Ovary (tissue), 9 donors: Measurements from ENCODE around the gene MPC1L. TPM values are rescaled to one million over a fixed set of nuclear protein-coding genes. Genes with fewer than 3 reads are reported as not detected.

Experiments
- DNase-seq, 5 donors: peaks; one replicate each; pipeline ENCODE4 v3.0.0-alpha.2; 2019 to 2020
- H3K27ac ChIP-seq, 2 donors: fragments of 200-600 bp; one replicate each; pipeline versions ENCODE4 v1.5.1 to v1.8.0; 2019 to 2022
- H3K27me3 ChIP-seq: fragments of 200-600 bp; one replicate; pipeline ENCODE4 v1.8.0; 2022
- H3K36me3 ChIP-seq: fragments of 200-600 bp; sonication (generic); one replicate; pipeline ENCODE4 v1.5.1; 2019
- H3K4me1 ChIP-seq: one replicate; pipeline ENCODE4 v1.8.1; 2013; ENCODE audit warnings: mild to moderate bottlenecking, moderate library complexity; ENCODE audit not compliant: insufficient read depth
- H3K4me3 ChIP-seq: fragments of 200-600 bp; sonication (generic); one replicate; pipeline ENCODE4 v1.5.1; 2017
- H3K9me3 ChIP-seq, 2 donors: fragments of 200-600 bp in 1 of 2; sonication (generic) in 1 of 2; one replicate each; pipeline versions ENCODE4 v1.5.1 to v1.8.1; 2013 to 2019; ENCODE audit warnings: mild to moderate bottlenecking in 1 of 2, moderate library complexity in 1 of 2
- CTCF ChIP-seq, 3 donors: fragments of 450-650 bp in 2 of 3; fragments of 200-600 bp in 1 of 3; IDR thresholded peaks; one replicate each; pipeline versions ENCODE4 v1.5.1 to v1.8.0; 2016 to 2022; ENCODE audit warnings: antibody characterized with exemption in 3 of 3, mild to moderate bottlenecking in 1 of 3
- EP300 ChIP-seq: sonication (generic); formaldehyde crosslinking; IDR thresholded peaks from one replicate; pipeline ENCODE4 v1.6.1; 2017; ENCODE audit warnings: antibody characterized with exemption
- POLR2A ChIP-seq: fragments of 450-650 bp; IDR thresholded peaks from one replicate; pipeline ENCODE4 v1.6.1; 2017; ENCODE audit warnings: antibody characterized with exemption, mild to moderate bottlenecking, moderate library complexity
- WGBS, 3 donors: extraction: QIAGEN DNeasy Blood & Tissue Kit in 1 of 3; methylation state at CpG; one replicate each; pipeline versions ENCODE4 v1.1.5 to v1.1.7; 2013 to 2017; 5-methylcytosine and 5-hydroxymethylcytosine counted together
- intact Hi-C, 4 donors: fragments of 100-400 bp; cut with DNase I; formaldehyde crosslinking; loops; one replicate each; pipeline versions ENCODE4 v1.11.0 to v1.15.1; 2022 to 2023
- polyA plus RNA-seq, 2 donors: library from polyadenylated mRNA; stranded (reverse); fragments of 200-250 nt in 1 of 2; fragments of 350-450 nt in 1 of 2; fragmentation: Illumina TruSeq in 1 of 2; extraction: RNeasy Lipid Tissue Mini Kit (QIAGEN cat#74804) in 1 of 2; gene quantifications; one replicate each; pipeline ENCODE4 v1.2.3, GENCODE V29; 2013 to 2014
- total RNA-seq, 7 donors: library from RNA; depleted of rRNA in 2 of 7; stranded (reverse); fragments of >200 nt in 2 of 7; fragmentation: NEBNext Ultra II Directional in 3 of 7; extraction: Animal tissue kit (Norgen Biotek cat#: 25700) in 3 of 7; gene quantifications; one replicate each; pipeline versions ENCODE4 v1.1.0 to v1.2.4, GENCODE V29; 2016 to 2023
- donor health status: DM: no; HTN: no; CAD: no; lungs with moderate emphysema.
- donor health status: DM: no; HTN: no; CAD: no.
- donor health status: Bipolar disorder and iron deficiency.
- donor health status: DM: yes; HTN: yes; CAD: no.
- donor health status: DM: no; HTN: no; CAD: no.
- donor health status: DM: yes; HTN: yes; CAD: no.

The MPC1L gene
- total and polyA plus RNA-seq, 9 donors: not detected

GRCh38 chrX:40661489-40661888, 38.3 kb downstream of the MPC1L start:
- intact Hi-C loops: no loop called here
- Histone ChIP-seq H3K4me3 (no peak overlapping the region), H3K27me3 (no peaks in the 10 kb centered on the region), H3K27ac (no peak overlapping the region), H3K4me1 (no peaks in the 10 kb centered on the region), H3K9me3 (no peaks in the 10 kb centered on the region), H3K36me3 (no peaks in the 10 kb centered on the region)
- DNase-seq: no peak
- TF ChIP-seq CTCF (IDR thresholded peaks at IDR 0.05): no peak
- TF ChIP-seq POLR2A: no peak
- TF ChIP-seq EP300: no peak
- 86 to 94% (median 88%) methylated on average over 2 of the region's 2 CpGs for WGBS, 3 donors

GRCh38 chrX:40663078-40663740, 40.0 kb downstream of the MPC1L start:
- no peak overlapping the region for H3K4me3 ChIP-seq
- intact Hi-C loops: no loop called here
- H3K27ac ChIP-seq: no peak overlapping the region
- no peak for TF ChIP-seq CTCF (IDR thresholded peaks at IDR 0.05)
- no peak for TF ChIP-seq EP300
- TF ChIP-seq POLR2A: no peak
- no peaks in the 10 kb centered on the region for H3K36me3 ChIP-seq
- no peaks in the 10 kb centered on the region for H3K9me3 ChIP-seq
- no peaks in the 10 kb centered on the region for H3K4me1 ChIP-seq
- H3K27me3 ChIP-seq: no peaks in the 10 kb centered on the region
- 96 to 97% (median 97%) methylated on average over 3 of the region's 3 CpGs for WGBS, 3 donors
- no peak for DNase-seq

- H3K4me3 ChIP-seq: no peak overlapping the region
- 44 to 51% (median 45%) methylated on average over 6 of the region's 6 CpGs for WGBS, 3 donors
- H3K27ac ChIP-seq: no peak overlapping the region
- no peak for TF ChIP-seq EP300
- no peak for TF ChIP-seq CTCF (IDR thresholded peaks at IDR 0.05)
- TF ChIP-seq POLR2A: no peak
- no peaks in the 10 kb centered on the region for H3K36me3 ChIP-seq
- no peaks in the 10 kb centered on the region for H3K27me3 ChIP-seq
- intact Hi-C loops: no loop called here
- H3K9me3 ChIP-seq: no peaks in the 10 kb centered on the region
- H3K4me1 ChIP-seq: no peaks in the 10 kb centered on the region
- peak in 1 of 5 donors; percentile 43 for DNase-seq
Observed at GRCh38 chrX:40663880-40664630, 40.8 kb downstream of the MPC1L start.

- Histone ChIP-seq H3K27me3 (no peaks in the 10 kb centered on the region), H3K4me3 (no peak overlapping the region), H3K9me3 (no peaks in the 10 kb centered on the region), H3K27ac (no peak overlapping the region), H3K36me3 (no peaks in the 10 kb centered on the region), H3K4me1 (no peaks in the 10 kb centered on the region)
- no peak for TF ChIP-seq EP300
- TF ChIP-seq POLR2A: no peak
- TF ChIP-seq CTCF (IDR thresholded peaks at IDR 0.05): no peak
- DNase-seq: no peak
- intact Hi-C loops: no loop called here
- WGBS, 3 donors: 62 to 69% (median 62%) methylated on average over 6 of the region's 6 CpGs
Observed at GRCh38 chrX:40671126-40671525, 47.9 kb downstream of the MPC1L start.

Other genes starting within 250 kb of the MPC1L start
- gene ATP6AP2, start 42.5 kb upstream of the MPC1L start, total RNA-seq: 10 to 100 TPM; 63.2 to 92.8 (median 85.2) TPM
- 100 to 1,000 TPM in 1 of 2 donors, 10 to 100 TPM in 1; 82.0 to 184 TPM for gene ATP6AP2, start 42.5 kb upstream of the MPC1L start, polyA plus RNA-seq
- 10 to 100 TPM; 12.3 to 14.7 (median 13.2) TPM for gene CXorf38, start 24.1 kb downstream of the MPC1L start, total RNA-seq
- gene CXorf38, start 24.1 kb downstream of the MPC1L start, polyA plus RNA-seq: 10 to 100 TPM in 1 of 2 donors, 1 to 10 TPM in 1; 8.2 to 14.0 TPM
- 10 to 100 TPM; 27.2 to 41.5 (median 36.2) TPM for gene MED14, start 112.1 kb downstream of the MPC1L start, total RNA-seq
- 10 to 100 TPM; 12.1 to 32.4 TPM for gene MED14, start 112.1 kb downstream of the MPC1L start, polyA plus RNA-seq